AG04449 (cell line): Measurements from ENCODE around the gene PACRGL.

Experiments used
- CTCF ChIA-PET: fragments of 350-600 bp; formaldehyde crosslinking; extraction: SDS; loops from one replicate; lab custom pipeline; 2021; ENCODE audit warnings: antibody characterized with exemption; lab: Yijun Ruan, JAX
- POLR2A ChIA-PET: fragments of 400-600, 350-600 bp; formaldehyde crosslinking; extraction: SDS; loops from one replicate; lab custom pipeline; 2020; ENCODE audit warnings: antibody characterized with exemption, inconsistent platforms; lab: Yijun Ruan, JAX
- DNase-seq: peaks from one replicate; pipeline ENCODE4 v3.0.0-alpha.2; 2010; ENCODE audit warnings: low read depth, low spot score
- H3K4me3 ChIP-seq: 2 replicates; pipeline ENCODE4 v1.5.1; 2011; ENCODE audit warnings: low read depth, mild to moderate bottlenecking, control low read depth, low read length
- CTCF ChIP-seq: IDR thresholded peaks from one replicate; pipeline ENCODE4 v1.5.1; 2011; ENCODE audit warnings: mild to moderate bottlenecking, moderate library complexity, low read length, control low read depth, inconsistent platforms; ENCODE audit not compliant: insufficient read depth; ENCODE audit errors: missing control alignments

PACRGL gene

GRCh38 chr4:20672262-20672661, 28.0 kb upstream of the PACRGL start:
- CTCF ChIA-PET = interaction anchor here (0.7 kb wide), 1 partner anchor 13 kb away, joined by 4 read pairs; no protein-coding TSS in a partner anchor
- DNase-seq = no peak
- POLR2A ChIA-PET = no interaction called here

DNA sequence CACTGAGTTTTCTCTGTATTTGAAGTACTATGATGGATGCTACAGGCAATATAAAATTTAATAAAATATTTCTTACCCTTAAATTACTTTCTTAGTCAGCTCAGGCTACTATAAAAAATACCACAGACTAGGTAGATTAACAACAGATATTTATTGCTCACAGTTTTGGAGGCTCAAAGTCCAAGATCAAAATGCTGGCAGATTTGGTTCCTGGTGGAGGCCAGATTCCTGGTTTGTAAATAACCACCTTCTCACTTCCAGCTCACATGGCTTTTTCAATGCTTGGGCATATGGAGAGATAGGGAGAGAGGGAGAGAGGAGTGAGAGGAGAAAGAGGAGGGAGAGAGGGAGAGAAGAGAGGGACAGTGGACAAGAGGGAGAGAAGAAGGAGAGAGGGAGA, 24.5 kb upstream of the PACRGL start:
- POLR2A ChIA-PET = no interaction called here
- CTCF ChIA-PET = interaction anchor here (1.3 kb wide), 1 partner anchor 9 kb away, joined by 6 read pairs; no protein-coding TSS in a partner anchor
- no peak for TF ChIP-seq CTCF
- no peak overlapping the region for H3K4me3 ChIP-seq
- DNase-seq = no peak

More at GRCh38 chr4:20672262-20672661, 28.0 kb upstream of the PACRGL start:
- no peak for TF ChIP-seq CTCF
- no peak overlapping the region for H3K4me3 ChIP-seq

- ChIA-PET POLR2A (no interaction called here), CTCF (interaction anchor here (0.8 to 1.1 kb wide), 2 partner anchors 9 to 50 kb away, joined by 3 to 6 read pairs; no protein-coding TSS in a partner anchor)
- H3K4me3 ChIP-seq = no peak overlapping the region
- no peak for DNase-seq
- TF ChIP-seq CTCF = no peak
These were observed 23.6 kb upstream of the PACRGL start for GRCh38 chr4:20676501-20677197.

- CTCF ChIA-PET = no interaction called here
- no peak for TF ChIP-seq CTCF
- POLR2A ChIA-PET = no interaction called here
These were observed 21.9 kb upstream of the PACRGL start for GRCh38 chr4:20678400-20678799.

DNA sequence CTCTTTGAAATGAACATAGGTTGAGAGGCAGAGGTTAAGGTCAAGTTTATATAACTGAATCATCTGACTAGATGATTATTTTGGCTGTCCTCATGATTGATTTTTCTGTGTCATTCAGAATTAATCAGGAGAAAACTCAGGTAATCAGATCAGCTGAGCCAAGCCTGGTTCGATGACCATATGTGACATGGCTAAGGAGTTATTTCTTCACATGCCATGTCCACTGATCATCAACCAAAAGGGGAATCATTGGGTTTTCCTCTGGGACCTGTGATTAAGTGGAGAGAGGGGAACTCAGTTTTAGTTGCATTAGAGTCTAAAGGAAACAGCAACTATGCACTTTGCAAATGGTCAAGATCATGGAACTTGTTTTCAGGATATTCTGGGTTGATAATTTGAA, 20.3 kb upstream of the PACRGL start:
- no peak overlapping the region for H3K4me3 ChIP-seq
- DNase-seq = no peak
- CTCF ChIA-PET = no interaction called here
- POLR2A ChIA-PET = no interaction called here
- TF ChIP-seq CTCF = no peak

More at GRCh38 chr4:20678400-20678799, 21.9 kb upstream of the PACRGL start:
- H3K4me3 ChIP-seq = no peak overlapping the region
- no peak for DNase-seq

DNA sequence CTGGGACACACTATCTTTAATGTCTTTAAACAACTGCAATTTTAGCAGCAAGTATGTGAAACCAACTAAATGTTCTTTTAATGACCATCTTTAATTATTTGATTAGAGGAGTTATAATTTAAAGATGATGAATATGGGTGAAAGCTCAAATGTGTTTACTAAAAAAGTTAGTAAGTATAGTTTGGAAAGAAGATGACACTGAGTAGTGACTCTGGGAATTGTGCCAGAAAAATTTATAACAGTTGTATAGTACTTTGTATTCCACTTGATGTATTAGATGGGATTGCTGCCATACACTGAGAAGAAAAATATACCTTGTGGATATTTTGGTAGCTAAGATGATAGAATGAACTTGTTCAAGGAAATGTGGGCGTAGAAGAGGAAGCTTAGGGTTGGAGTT, 19.5 kb upstream of the PACRGL start:
- CTCF ChIA-PET = interaction anchor here (0.7 kb wide), 1 partner anchor 259 kb away, joined by 3 read pairs; no protein-coding TSS in a partner anchor

More for the DNA sequence above, 19.5 kb upstream of the PACRGL start:
- no peak overlapping the region for H3K4me3 ChIP-seq
- POLR2A ChIA-PET = no interaction called here
- no peak for TF ChIP-seq CTCF
- DNase-seq = no peak
